OCI-LY3 (cell line): ENCODE measurements around the gene GPR25.

Source experiments
- H2AFZ ChIP-seq: fragments of 200-600, 300-600 bp; shearing (Covaris generic); 2 replicates; pipeline ENCODE4 v1.6.0; 2014; ENCODE audit warnings: antibody characterized with exemption, low read depth, low read length
- H3K27ac ChIP-seq: fragments of 200-600, 300-600 bp; sonication (generic); 2 replicates; pipeline ENCODE4 v1.5.1; 2014; ENCODE audit warnings: mild to moderate bottlenecking, low read length, moderate library complexity, mixed read lengths
- H3K27me3 ChIP-seq: fragments of 200-600, 300-600 bp; sonication (generic); 2 replicates; pipeline ENCODE4 v1.6.1; 2014; ENCODE audit warnings: low read depth, low read length, mixed read lengths
- H3K36me3 ChIP-seq: fragments of 200-600, 300-600 bp; sonication (generic); replicated peaks from 2 replicates; pipeline ENCODE3; 2014; ENCODE audit warnings: low read depth, low read length, mixed read lengths
- H3K4me1 ChIP-seq: fragments of 300-600, 200-600 bp; sonication (generic); 2 replicates; pipeline ENCODE4 v1.6.1; 2014; ENCODE audit warnings: low read length, mixed read lengths
- H3K4me2 ChIP-seq: fragments of 200-600, 300-600 bp; sonication (generic); 2 replicates; pipeline ENCODE4 v1.6.1; 2014; ENCODE audit warnings: low read length, mixed read lengths
- H3K4me3 ChIP-seq: fragments of 300-600, 200-600 bp; sonication (generic); 2 replicates; pipeline ENCODE4 v1.5.1; 2014; ENCODE audit warnings: antibody characterized with exemption, mild to moderate bottlenecking, low read length, moderate library complexity
- H3K79me2 ChIP-seq: fragments of 300-600, 200-600 bp; shearing (Covaris generic); 2 replicates; pipeline ENCODE4 v1.6.1; 2014; ENCODE audit warnings: mild to moderate bottlenecking, low read length, mixed read lengths
- H3K9ac ChIP-seq: fragments of 300-600, 200-600 bp; shearing (Covaris generic); 2 replicates; pipeline ENCODE4 v1.6.0; 2014; ENCODE audit warnings: mild to moderate bottlenecking, low read length, moderate library complexity
- H3K9me3 ChIP-seq: fragments of 200-600, 300-600 bp; shearing (Covaris generic); 2 replicates; pipeline ENCODE4 v1.6.1; 2014; ENCODE audit warnings: low read length, mixed read lengths; ENCODE audit not compliant: insufficient read depth
- H4K20me1 ChIP-seq: fragments of 200-600, 300-600 bp; sonication (generic); 2 replicates; pipeline ENCODE4 v1.6.1; 2016; ENCODE audit warnings: low read length, mixed read lengths; ENCODE audit not compliant: insufficient read depth
- CTCF ChIP-seq: fragments of 200-600, 300-600 bp; sonication (generic); IDR thresholded peaks from 2 replicates; pipeline ENCODE4 v1.5.1; 2014; ENCODE audit warnings: antibody characterized with exemption, low read length, low read depth
- EZH2phosphoT487 ChIP-seq: fragments of 200-600 bp; shearing (Covaris generic); IDR thresholded peaks from 2 replicates; pipeline ENCODE4 v1.6.1; 2018; ENCODE audit warnings: antibody characterized with exemption, mixed run types, low read depth

The GPR25 gene

GRCh38 chr1:200886594-200886993 lies 13.8 kb downstream of the GPR25 start:
- TF ChIP-seq EZH2phosphoT487: no peak
- TF ChIP-seq CTCF: no peak
- Histone ChIP-seq H3K79me2 (no peaks in the 10 kb centered on the region), H3K36me3 (no peaks in the 10 kb centered on the region), H3K4me3 (no peak overlapping the region), H3K9me3 (no peaks in the 10 kb centered on the region), H3K4me2 (no peak overlapping the region), H3K4me1 (peaks cover 39% of the 10 kb centered on the region), H4K20me1 (0 out of 2 replicates have a peak, but pooled peaks cover 2% of the 10 kb centered on the region), H3K27me3 (peaks cover 49% of the 10 kb centered on the region), H3K27ac (no peak overlapping the region), H2AFZ (no peak overlapping the region), H3K9ac (no peak overlapping the region)

GRCh38 chr1:200887036-200887435 lies 14.3 kb downstream of the GPR25 start:
- no peak overlapping the region for H3K27ac ChIP-seq
- TF ChIP-seq CTCF (no peak), EZH2phosphoT487 (no peak)
- H3K4me1 ChIP-seq: peaks cover 36% of the 10 kb centered on the region
- H4K20me1 ChIP-seq: 0 out of 2 replicates have a peak, but pooled peaks cover 2% of the 10 kb centered on the region
- no peak overlapping the region for H3K4me2 ChIP-seq
- H3K79me2 ChIP-seq: no peaks in the 10 kb centered on the region
- no peak overlapping the region for H3K4me3 ChIP-seq
- H3K27me3 ChIP-seq: peaks cover 50% of the 10 kb centered on the region
- no peak overlapping the region for H2AFZ ChIP-seq
- no peak overlapping the region for H3K9ac ChIP-seq
- H3K36me3 ChIP-seq: no peaks in the 10 kb centered on the region
- H3K9me3 ChIP-seq: no peaks in the 10 kb centered on the region

- Histone ChIP-seq H3K27ac (no peak overlapping the region), H3K4me3 (peak overlapping the region; percentile 64), H3K4me1 (peaks cover 35% of the 10 kb centered on the region), H3K79me2 (no peaks in the 10 kb centered on the region), H2AFZ (no peak overlapping the region), H3K9ac (no peak overlapping the region), H4K20me1 (0 out of 2 replicates have a peak, but pooled peaks cover 2% of the 10 kb centered on the region), H3K9me3 (no peaks in the 10 kb centered on the region), H3K36me3 (no peaks in the 10 kb centered on the region), H3K4me2 (peak overlapping the region; percentile 86), H3K27me3 (peaks cover 54% of the 10 kb centered on the region)
- TF ChIP-seq CTCF (no peak; the same call in 1 of the 2 replicates), EZH2phosphoT487 (no peak)
These were observed 15.1 kb downstream of the GPR25 start for GRCh38 chr1:200887772-200888348.

- peak overlapping the region; percentile 86 for H3K4me2 ChIP-seq
- H3K4me3 ChIP-seq: peak overlapping the region; percentile 64
- H3K9ac ChIP-seq: peak overlapping the region; percentile 18; the same call in 1 of the 2 replicates
- peaks cover 55% of the 10 kb centered on the region for H3K27me3 ChIP-seq
- H3K36me3 ChIP-seq: no peaks in the 10 kb centered on the region
- no peaks in the 10 kb centered on the region for H3K9me3 ChIP-seq
- no peaks in the 10 kb centered on the region for H4K20me1 ChIP-seq
- TF ChIP-seq EZH2phosphoT487 (no peak), CTCF (no peak)
- no peaks in the 10 kb centered on the region for H3K79me2 ChIP-seq
- H2AFZ ChIP-seq: no peak overlapping the region
- H3K27ac ChIP-seq: peak overlapping the region; percentile 4; the same call in 1 of the 2 replicates
- peaks cover 35% of the 10 kb centered on the region for H3K4me1 ChIP-seq
These were observed 15.6 kb downstream of the GPR25 start for GRCh38 chr1:200888349-200888838.
